Fibroblast of lung (primary cell): ENCODE results near the gene SLC4A5. TPM values are rescaled to one million over a fixed set of nuclear protein-coding genes. Genes with fewer than 3 reads are reported as not detected.

Experiments
- DNase-seq, 2 donors: peaks; one replicate each; pipeline versions ENCODE4 v3.0.0 to v3.0.0-alpha.2; 2010; ENCODE audit warnings: low read depth in 2 of 2
- H2AFZ ChIP-seq: 2 replicates; pipeline ENCODE4 v1.5.1; 2012; ENCODE audit warnings: low read length, control low read depth, inconsistent platforms
- H3K27ac ChIP-seq: 2 replicates; pipeline ENCODE4 v1.5.1; 2011; ENCODE audit warnings: low read length, control low read depth; ENCODE audit not compliant: insufficient read depth
- H3K27me3 ChIP-seq: 2 replicates; pipeline ENCODE4 v1.5.1; 2011; ENCODE audit warnings: mild to moderate bottlenecking, low read length; ENCODE audit not compliant: control insufficient read depth, insufficient read depth
- H3K36me3 ChIP-seq: 2 replicates; pipeline ENCODE4 v1.5.1; 2011; ENCODE audit warnings: low read length; ENCODE audit not compliant: control insufficient read depth, insufficient read depth
- H3K4me1 ChIP-seq: 2 replicates; pipeline ENCODE4 v1.5.1; 2011; ENCODE audit warnings: low read length; ENCODE audit not compliant: control insufficient read depth, insufficient read depth; ENCODE audit errors: extremely low read depth
- H3K4me2 ChIP-seq: 2 replicates; pipeline ENCODE4 v1.5.1; 2011; ENCODE audit warnings: low read length, control low read depth; ENCODE audit not compliant: insufficient read depth; ENCODE audit errors: extremely low read depth
- H3K4me3 ChIP-seq, 4 experiments: fragments of 200-600 bp in 1 of 4; sonication (generic) in 1 of 4; replicated peaks in 1 of 4; 2 replicates each; pipeline ENCODE4 v1.5.1; 2011 to 2016; ENCODE audit warnings: low read length in 4 of 4, low read depth in 3 of 4, mild to moderate bottlenecking in 3 of 4, control low read depth in 2 of 4, inconsistent platforms in 1 of 4, mixed read lengths in 1 of 4; ENCODE audit not compliant: insufficient read depth in 1 of 4; ENCODE audit errors: control extremely low read depth in 1 of 4
- H3K79me2 ChIP-seq: 2 replicates; pipeline ENCODE4 v1.5.1; 2012; ENCODE audit warnings: mild to moderate bottlenecking, low read length, inconsistent platforms; ENCODE audit not compliant: control insufficient read depth, insufficient read depth
- H3K9ac ChIP-seq: 2 replicates; pipeline ENCODE4 v1.5.1; 2011; ENCODE audit warnings: mild to moderate bottlenecking, low read length, control low read depth; ENCODE audit not compliant: insufficient read depth
- H3K9me3 ChIP-seq: 2 replicates; pipeline ENCODE4 v1.5.1; 2012; ENCODE audit warnings: low read depth, low read length; ENCODE audit not compliant: control insufficient read depth, insufficient read depth
- H4K20me1 ChIP-seq: 2 replicates; pipeline ENCODE4 v1.5.1; 2011; ENCODE audit warnings: low read length; ENCODE audit not compliant: control insufficient read depth, insufficient read depth; ENCODE audit errors: extremely low read depth
- CTCF ChIP-seq, 2 donors: IDR thresholded peaks in 1 of 2; conservative IDR thresholded peaks in 1 of 2; 1 replicate in 1 of 2; 2 replicates in 1 of 2; pipeline ENCODE4 v1.5.1; 2011 to 2012; ENCODE audit warnings: low read length in 2 of 2, control low read depth in 1 of 2, inconsistent platforms in 1 of 2, low read depth in 1 of 2, mild to moderate bottlenecking in 1 of 2
- EZH2 ChIP-seq: IDR thresholded peaks from 2 replicates; pipeline ENCODE4 v1.5.1; 2012; ENCODE audit warnings: low read length, control low read depth, mild to moderate bottlenecking; ENCODE audit errors: missing control alignments
- polyA plus RNA-seq, 2 donors: library from polyadenylated mRNA; depleted of rRNA in 1 of 2; stranded (reverse) in 1 of 2; unstranded in 1 of 2; fragments of >200 nt; gene quantifications; 2 replicates each; pipeline ENCODE4 v1.2.1, GENCODE V29; 2011 to 2012; ENCODE audit warnings: missing spikeins in 1 of 2
- total RNA-seq: library from RNA; depleted of rRNA; stranded (reverse); fragments of >200 nt; gene quantifications from 2 replicates; pipeline ENCODE4 v1.2.1, GENCODE V29; 2014

SLC4A5 gene
- total and polyA plus RNA-seq, 2 donors (not counting 1 experiment from before 2014, with no cell fraction given), result 0.12 to 0.17 TPM

- Histone ChIP-seq H3K9ac (no peak overlapping the region), H3K4me3 (no peak overlapping the region), H3K27me3 (no peaks in the 10 kb centered on the region), H2AFZ (no peak overlapping the region), H3K79me2 (no peaks in the 10 kb centered on the region), H3K4me2 (no peak overlapping the region), H3K36me3 (no peaks in the 10 kb centered on the region), H3K27ac (no peak overlapping the region), H3K4me1 (no peaks in the 10 kb centered on the region), H4K20me1 (no peaks in the 10 kb centered on the region), H3K9me3 (no peaks in the 10 kb centered on the region)
- DNase-seq, result peak; percentile 56 to 75
- TF ChIP-seq CTCF (conservative IDR thresholded peaks at IDR 0.05 in 1 of 2, IDR thresholded peaks at IDR 0.05 in 1 of 2; ENCODE audit: low read depth in 1 of 2, low read length in 2 of 2), result peak; percentile 94 to 96
- TF ChIP-seq EZH2, result no peak
Observed at GRCh38 chr2:74334931-74335333, 8.3 kb downstream of the SLC4A5 start.

DNA sequence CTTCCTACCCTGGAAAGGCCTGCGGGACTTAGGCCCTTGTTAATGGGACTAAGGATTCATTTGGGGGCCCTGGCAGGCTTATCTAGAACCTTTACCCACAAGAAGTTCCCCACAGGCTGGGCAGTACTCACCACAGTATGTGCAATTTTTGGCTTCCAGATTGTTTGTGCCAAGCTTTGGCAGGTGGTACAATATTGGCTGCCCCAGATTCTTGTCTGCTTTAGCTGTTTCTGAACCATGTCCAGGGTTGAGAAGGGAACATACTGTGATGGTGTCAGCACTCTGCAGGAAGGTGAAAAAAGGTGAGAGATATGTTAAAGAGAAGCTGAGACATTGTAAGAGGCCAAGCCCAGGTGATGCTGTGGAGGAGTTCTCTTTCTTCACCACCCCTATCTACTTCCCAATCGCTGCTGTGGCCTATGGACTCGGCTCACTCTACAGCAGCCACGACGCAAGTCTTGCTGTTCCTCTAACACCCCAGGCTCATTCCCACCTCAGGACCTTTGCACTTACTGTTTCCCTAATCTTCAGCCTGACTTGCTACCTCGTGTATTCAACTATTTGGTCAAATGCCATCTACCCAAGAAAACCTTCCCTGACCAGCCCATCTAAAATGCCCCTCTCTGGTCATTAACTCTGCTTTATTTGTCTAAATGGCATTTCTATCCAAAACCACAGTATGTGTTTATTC lies 9.2 kb downstream of the SLC4A5 start:
- no peaks in the 10 kb centered on the region for H3K36me3 ChIP-seq
- H3K4me3 ChIP-seq, result no peak overlapping the region
- H3K4me2 ChIP-seq, result no peak overlapping the region
- H3K27ac ChIP-seq, result no peak overlapping the region
- H3K4me1 ChIP-seq, result no peaks in the 10 kb centered on the region
- TF ChIP-seq EZH2 (no peak), CTCF (conservative IDR thresholded peaks at IDR 0.05 in 1 of 2, IDR thresholded peaks at IDR 0.05 in 1 of 2; ENCODE audit: low read depth in 1 of 2, low read length in 2 of 2) (no peak)
- H3K9me3 ChIP-seq, result no peaks in the 10 kb centered on the region
- no peak overlapping the region for H2AFZ ChIP-seq
- no peaks in the 10 kb centered on the region for H4K20me1 ChIP-seq
- H3K27me3 ChIP-seq, result no peaks in the 10 kb centered on the region
- DNase-seq, result no peak
- H3K9ac ChIP-seq, result no peak overlapping the region
- no peaks in the 10 kb centered on the region for H3K79me2 ChIP-seq

- no peak overlapping the region for H3K4me2 ChIP-seq
- no peak overlapping the region for H3K9ac ChIP-seq
- H2AFZ ChIP-seq, result no peak overlapping the region
- H3K4me1 ChIP-seq, result no peaks in the 10 kb centered on the region
- peak; percentile 17 to 36 for DNase-seq
- H3K36me3 ChIP-seq, result no peaks in the 10 kb centered on the region
- no peak overlapping the region for H3K27ac ChIP-seq
- H4K20me1 ChIP-seq, result no peaks in the 10 kb centered on the region
- no peaks in the 10 kb centered on the region for H3K79me2 ChIP-seq
- H3K4me3 ChIP-seq, result no peak overlapping the region
- H3K9me3 ChIP-seq, result no peaks in the 10 kb centered on the region
- TF ChIP-seq CTCF (conservative IDR thresholded peaks at IDR 0.05 in 1 of 2, IDR thresholded peaks at IDR 0.05 in 1 of 2; ENCODE audit: low read depth in 1 of 2, low read length in 2 of 2) (peak; percentile 52), EZH2 (no peak)
- no peaks in the 10 kb centered on the region for H3K27me3 ChIP-seq
Observed at GRCh38 chr2:74333175-74333574, 10.0 kb downstream of the SLC4A5 start.
